T-cell (primary cell): ENCODE measurements around the gene RFLNA. TPM values are rescaled to one million over a fixed set of nuclear protein-coding genes. Genes with fewer than 3 reads are reported as not detected.

Experiments
- ATAC-seq, 4 experiments: fragments of 200-7000 bp in 3 of 4; fragments of 150-1000 bp in 1 of 4; cut with Tn5 transposase; replicated peaks in 1 of 4; 1 replicate in 3 of 4; 2 replicates in 1 of 4; pipeline ENCODE4 v1.10.0; 2021; ENCODE audit warnings: moderate library complexity in 3 of 4, mild to moderate bottlenecking in 2 of 4, moderate number of reproducible peaks in 1 of 4
- CTCF ChIA-PET, 2 donors: fragments of 300-600 bp; sonication (Branson Sonifier 250); formaldehyde crosslinking; loops; one replicate each; lab custom pipeline; 2022; ENCODE audit warnings: antibody characterized with exemption in 2 of 2; lab: Charles Lee
- POLR2A ChIA-PET, 2 donors: fragments of 300-600 bp; sonication (Branson Sonifier 250); formaldehyde crosslinking; loops; one replicate each; lab custom pipeline; 2022; ENCODE audit warnings: antibody characterized with exemption in 2 of 2; lab: Charles Lee
- DNase-seq, 35 experiments: peaks; one replicate each; pipeline versions ENCODE4 v3.0.0 to v3.0.0-alpha.2; 2013 to 2023
- H3K27ac ChIP-seq: one replicate; pipeline ENCODE4 v1.5.1; 2013; ENCODE audit warnings: low read length
- H3K27me3 ChIP-seq, 2 experiments: replicated peaks in 1 of 2; 1 replicate in 1 of 2; 2 replicates in 1 of 2; pipeline versions ENCODE4 v1.6.1 to v1.7.0; 2013; ENCODE audit warnings: low read length in 1 of 2, mixed read lengths in 1 of 2; ENCODE audit not compliant: control insufficient read depth in 2 of 2, insufficient read depth in 2 of 2; ENCODE audit errors: extremely low read depth in 1 of 2
- H3K36me3 ChIP-seq, 2 donors: 1 replicate in 1 of 2; 2 replicates in 1 of 2; pipeline versions ENCODE4 v1.6.1 to v1.7.0; 2013; ENCODE audit warnings: low read length in 1 of 2; ENCODE audit not compliant: control insufficient read depth in 2 of 2, insufficient read depth in 1 of 2; ENCODE audit errors: extremely low read depth in 1 of 2
- H3K4me1 ChIP-seq, 2 experiments: 1 replicate in 1 of 2; 2 replicates in 1 of 2; pipeline versions ENCODE4 v1.6.1 to v1.7.0; 2013; ENCODE audit warnings: low read length in 2 of 2, mixed read lengths in 1 of 2; ENCODE audit not compliant: insufficient read depth in 2 of 2, control insufficient read depth in 1 of 2; ENCODE audit errors: extremely low read depth in 1 of 2
- H3K4me3 ChIP-seq, 2 donors: 1 replicate in 1 of 2; 2 replicates in 1 of 2; pipeline versions ENCODE4 v1.5.1 to v1.7.0; 2013; ENCODE audit warnings: mild to moderate bottlenecking in 2 of 2, low read length in 1 of 2, moderate library complexity in 1 of 2; ENCODE audit not compliant: control insufficient read depth in 1 of 2; ENCODE audit errors: extremely low read depth in 1 of 2
- H3K9me3 ChIP-seq: 2 replicates; pipeline ENCODE4 v1.7.0; 2013
- H3K27ac Mint-ChIP-seq, 2 donors: one replicate each; pipeline ENCODE4 v1.8.0; 2020 to 2021; ENCODE audit warnings: mild to moderate bottlenecking in 2 of 2, mixed read lengths in 2 of 2
- H3K27me3 Mint-ChIP-seq, 2 donors: one replicate each; pipeline ENCODE4 v1.8.0; 2021 to 2022; ENCODE audit warnings: mixed read lengths in 2 of 2
- H3K36me3 Mint-ChIP-seq: one replicate; pipeline ENCODE4 v1.8.0; 2021; ENCODE audit warnings: mixed read lengths
- H3K4me1 Mint-ChIP-seq, 3 donors: one replicate each; pipeline ENCODE4 v1.8.0; 2020 to 2022; ENCODE audit warnings: mixed read lengths in 3 of 3, mild to moderate bottlenecking in 1 of 3
- H3K4me3 Mint-ChIP-seq, 3 donors: one replicate each; pipeline ENCODE4 v1.8.0; 2020 to 2022; ENCODE audit warnings: mild to moderate bottlenecking in 3 of 3, mixed read lengths in 3 of 3, moderate library complexity in 3 of 3
- H3K9me3 Mint-ChIP-seq, 3 donors: one replicate each; pipeline ENCODE4 v1.8.0; 2020 to 2022; ENCODE audit warnings: mixed read lengths in 3 of 3
- WGBS: methylation state at CpG from one replicate; pipeline ENCODE4 v1.1.5; 2013; ENCODE audit warnings: missing lambda C conversion rate; ENCODE audit not compliant: insufficient coverage; 5-methylcytosine and 5-hydroxymethylcytosine counted together
- total RNA-seq, 35 experiments: library from RNA in 6 of 35; stranded (reverse) in 6 of 35; fragments of 120-200 nt in 1 of 35; gene quantifications; one replicate each; pipeline versions ENCODE4 v1.2.1 to v1.2.4 and lab custom pipeline; 2013 to 2026

RFLNA gene
- total RNA-seq, 5 donors from 2014 or later (not counting 1 experiment from before 2014, with no cell fraction given) = not detected

- Histone ChIP-seq H3K9me3 (peaks cover 7% of the 10 kb centered on the region), H3K27ac (no peak overlapping the region), H3K36me3 (peaks cover 18 to 57% of the 10 kb centered on the region in 2 donors), H3K4me1 (no peaks in the 10 kb centered on the region), H3K4me3 (no peak overlapping the region), H3K27me3 (no peaks in the 10 kb centered on the region)
- WGBS = 94% methylated on average over 23 of the region's 23 CpGs
- no peaks in the 10 kb centered on the region for H3K27me3 Mint-ChIP-seq
- CTCF ChIA-PET = no interaction called here
- H3K9me3 Mint-ChIP-seq = peaks cover 0 to 13% (median 10%) of the 10 kb centered on the region in 3 donors
- H3K4me3 Mint-ChIP-seq = no peak overlapping the region
- DNase-seq = no peak
- H3K36me3 Mint-ChIP-seq = peaks cover 39% of the 10 kb centered on the region
- no peaks in the 10 kb centered on the region for H3K4me1 Mint-ChIP-seq
- peak in 1 of 4 experiments; percentile 15 for ATAC-seq
- H3K27ac Mint-ChIP-seq = peak overlapping the region in 1 of 2 donors; percentile 28
- POLR2A ChIA-PET = no interaction called here
These were observed 31.2 kb downstream of the RFLNA start for GRCh38 chr12:124326104-124326503.

- WGBS = 99% methylated on average over 9 of the region's 9 CpGs
- no peak for ATAC-seq
- Mint-ChIP-seq H3K27me3 (no peaks in the 10 kb centered on the region), H3K36me3 (peaks cover 39% of the 10 kb centered on the region), H3K27ac (no peak overlapping the region), H3K9me3 (peaks cover 0 to 13% (median 10%) of the 10 kb centered on the region in 3 donors), H3K4me3 (no peak overlapping the region), H3K4me1 (no peaks in the 10 kb centered on the region)
- no peaks in the 10 kb centered on the region for H3K27me3 ChIP-seq
- no peak overlapping the region for H3K4me3 ChIP-seq
- H3K9me3 ChIP-seq = peaks cover 7% of the 10 kb centered on the region
- peaks cover 20 to 61% of the 10 kb centered on the region in 2 donors for H3K36me3 ChIP-seq
- H3K4me1 ChIP-seq = no peaks in the 10 kb centered on the region
- no peak overlapping the region for H3K27ac ChIP-seq
- ChIA-PET CTCF (interaction anchor here in 1 of 2 donors (0.6 kb wide), 1 partner anchor 47 kb away, joined by 3 read pairs; no protein-coding TSS in a partner anchor), POLR2A (no interaction called here)
- no peak for DNase-seq
These were observed 32.0 kb downstream of the RFLNA start for GRCh38 chr12:124326871-124327270.

GRCh38 chr12:124327362-124328043 is 32.6 kb downstream of the RFLNA start:
- H3K27me3 ChIP-seq = no peaks in the 10 kb centered on the region
- WGBS = 95% methylated on average over 8 of the region's 18 CpGs
- H3K27ac ChIP-seq = no peak overlapping the region
- ChIA-PET POLR2A (no interaction called here), CTCF (interaction anchor here in 1 of 2 donors (0.6 kb wide), 1 partner anchor 48 kb away, joined by 3 read pairs; no protein-coding TSS in a partner anchor)
- H3K4me3 ChIP-seq = no peak overlapping the region
- H3K36me3 ChIP-seq = peaks cover 26 to 67% of the 10 kb centered on the region in 2 donors
- peaks cover 43% of the 10 kb centered on the region for H3K36me3 Mint-ChIP-seq
- no peaks in the 10 kb centered on the region for H3K27me3 Mint-ChIP-seq
- H3K4me1 Mint-ChIP-seq = no peaks in the 10 kb centered on the region
- no peak overlapping the region for H3K27ac Mint-ChIP-seq
- H3K9me3 ChIP-seq = peaks cover 7% of the 10 kb centered on the region
- no peak for DNase-seq
- H3K9me3 Mint-ChIP-seq = peaks cover 0 to 13% (median 10%) of the 10 kb centered on the region in 3 donors
- no peak for ATAC-seq
- H3K4me1 ChIP-seq = no peaks in the 10 kb centered on the region
- no peak overlapping the region for H3K4me3 Mint-ChIP-seq

- peaks cover 46% of the 10 kb centered on the region for H3K36me3 Mint-ChIP-seq
- 94% methylated on average over 8 of the region's 13 CpGs for WGBS
- ATAC-seq = no peak
- peaks cover 0 to 13% (median 10%) of the 10 kb centered on the region in 3 donors for H3K9me3 Mint-ChIP-seq
- no peak for DNase-seq
- Histone ChIP-seq H3K4me1 (no peaks in the 10 kb centered on the region), H3K27me3 (no peaks in the 10 kb centered on the region), H3K36me3 (peaks cover 26 to 73% of the 10 kb centered on the region in 2 donors), H3K9me3 (peaks cover 7% of the 10 kb centered on the region), H3K27ac (no peak overlapping the region), H3K4me3 (no peak overlapping the region)
- H3K4me3 Mint-ChIP-seq = no peak overlapping the region
- ChIA-PET POLR2A (no interaction called here), CTCF (no interaction called here)
- H3K27ac Mint-ChIP-seq = no peak overlapping the region
- no peaks in the 10 kb centered on the region for H3K4me1 Mint-ChIP-seq
- no peaks in the 10 kb centered on the region for H3K27me3 Mint-ChIP-seq
These were observed 33.2 kb downstream of the RFLNA start for GRCh38 chr12:124328116-124328515.

- H3K4me1 ChIP-seq = no peaks in the 10 kb centered on the region
- H3K9me3 ChIP-seq = peaks cover 4% of the 10 kb centered on the region
- ChIA-PET POLR2A (no interaction called here), CTCF (no interaction called here)
- H3K27me3 Mint-ChIP-seq = no peaks in the 10 kb centered on the region
- no peak overlapping the region for H3K27ac ChIP-seq
- H3K4me1 Mint-ChIP-seq = no peaks in the 10 kb centered on the region
- DNase-seq (no peak), ATAC-seq (no peak)
- peaks cover 45% of the 10 kb centered on the region for H3K36me3 Mint-ChIP-seq
- no peaks in the 10 kb centered on the region for H3K27me3 ChIP-seq
- no peak overlapping the region for H3K27ac Mint-ChIP-seq
- no peak overlapping the region for H3K4me3 Mint-ChIP-seq
- H3K4me3 ChIP-seq = no peak overlapping the region
- peaks cover 0 to 11% (median 8%) of the 10 kb centered on the region in 3 donors for H3K9me3 Mint-ChIP-seq
- H3K36me3 ChIP-seq = peaks cover 26 to 75% of the 10 kb centered on the region in 2 donors
- WGBS = 90% methylated on average over 12 of the region's 14 CpGs
These were observed 33.7 kb downstream of the RFLNA start for GRCh38 chr12:124328636-124329035.

- no peaks in the 10 kb centered on the region for H3K27me3 ChIP-seq
- H3K4me1 ChIP-seq = no peaks in the 10 kb centered on the region
- peaks cover 40 to 75% of the 10 kb centered on the region in 2 donors for H3K36me3 ChIP-seq
- ChIA-PET POLR2A (no interaction called here), CTCF (interaction anchor here in 1 of 2 donors (0.5 kb wide), 1 partner anchor 292 kb away, joined by 3 read pairs; no protein-coding TSS in a partner anchor)
- no peak overlapping the region for H3K27ac Mint-ChIP-seq
- no peak overlapping the region for H3K4me3 Mint-ChIP-seq
- ATAC-seq (no peak), DNase-seq (no peak)
- H3K4me1 Mint-ChIP-seq = no peaks in the 10 kb centered on the region
- no peaks in the 10 kb centered on the region for H3K9me3 ChIP-seq
- no peak overlapping the region for H3K4me3 ChIP-seq
- H3K36me3 Mint-ChIP-seq = peaks cover 44% of the 10 kb centered on the region
- no peaks in the 10 kb centered on the region for H3K9me3 Mint-ChIP-seq
- H3K27me3 Mint-ChIP-seq = no peaks in the 10 kb centered on the region
- 98% methylated on average over 10 of the region's 15 CpGs for WGBS
- H3K27ac ChIP-seq = no peak overlapping the region
These were observed 37.3 kb downstream of the RFLNA start for GRCh38 chr12:124332058-124332672.
